H9 (cell line): ENCODE measurements around the gene HIRA. TPM values are rescaled to one million over a fixed set of nuclear protein-coding genes. Genes with fewer than 3 reads are reported as not detected.
A peak's percentile ranks its signal among the peaks of the same experiment; 100 is the strongest.

Experiments used
- DNase-seq: peaks from one replicate; pipeline ENCODE4 v3.0.0-alpha.2; 2017
- H2AFZ ChIP-seq: one replicate; pipeline ENCODE4 v1.6.1; 2013; ENCODE audit warnings: mild to moderate bottlenecking, low read length, control low read depth, moderate library complexity
- H2AK5ac ChIP-seq: 2 replicates; pipeline ENCODE4 v1.6.1; 2013; ENCODE audit warnings: low read length, control low read depth, mixed read lengths; ENCODE audit not compliant: insufficient read length
- H2BK120ac ChIP-seq: one replicate; pipeline ENCODE4 v1.6.1; 2013; ENCODE audit warnings: low read depth, mild to moderate bottlenecking, low read length, control low read depth, inconsistent platforms; ENCODE audit not compliant: poor library complexity, severe bottlenecking
- H2BK12ac ChIP-seq: 2 replicates; pipeline ENCODE4 v1.6.1; 2013; ENCODE audit warnings: low read length, control low read depth, mixed read lengths, low read depth; ENCODE audit not compliant: insufficient read length
- H2BK15ac ChIP-seq: 2 replicates; pipeline ENCODE4 v1.6.1; 2013; ENCODE audit warnings: low read depth, low read length, control low read depth
- H2BK20ac ChIP-seq: one replicate; pipeline ENCODE4 v1.6.1; 2013; ENCODE audit warnings: low read depth, mild to moderate bottlenecking, low read length, control low read depth, inconsistent platforms; ENCODE audit not compliant: poor library complexity, severe bottlenecking
- H2BK5ac ChIP-seq: 2 replicates; pipeline ENCODE4 v1.6.1; 2013; ENCODE audit warnings: low read length, control low read depth, mixed read lengths; ENCODE audit not compliant: insufficient read length
- H3K14ac ChIP-seq: 2 replicates; pipeline ENCODE4 v1.6.1; 2013; ENCODE audit warnings: low read length, control low read depth; ENCODE audit not compliant: insufficient read depth
- H3K18ac ChIP-seq: 2 replicates; pipeline ENCODE4 v1.6.1; 2013; ENCODE audit warnings: low read depth, mild to moderate bottlenecking, mixed read lengths, low read length, control low read depth; ENCODE audit not compliant: insufficient read length
- H3K23ac ChIP-seq: 2 replicates; pipeline ENCODE4 v1.6.1; 2013; ENCODE audit warnings: low read length, control low read depth, mixed read lengths, low read depth; ENCODE audit not compliant: insufficient read length
- H3K23me2 ChIP-seq: 2 replicates; pipeline ENCODE4 v1.6.1; 2013; ENCODE audit warnings: low read depth, mild to moderate bottlenecking, mixed read lengths, low read length, control low read depth; ENCODE audit not compliant: insufficient read length, poor library complexity, severe bottlenecking
- H3K27ac ChIP-seq: 2 replicates; pipeline ENCODE4 v1.5.1; 2013; ENCODE audit warnings: low read length, control low read depth, mixed read lengths, low read depth; ENCODE audit not compliant: insufficient read length
- H3K27me3 ChIP-seq: 2 replicates; pipeline ENCODE4 v1.6.1; 2013; ENCODE audit warnings: low read length, control low read depth, inconsistent platforms; ENCODE audit not compliant: insufficient read depth
- H3K4ac ChIP-seq: 2 replicates; pipeline ENCODE4 v1.6.1; 2013; ENCODE audit warnings: low read depth, mild to moderate bottlenecking, control low read depth, inconsistent platforms, low read length, moderate library complexity
- H3K4me1 ChIP-seq: 2 replicates; pipeline ENCODE4 v1.6.1; 2013; ENCODE audit warnings: low read length, control low read depth, inconsistent platforms; ENCODE audit not compliant: insufficient read depth
- H3K4me2 ChIP-seq: 2 replicates; pipeline ENCODE4 v1.6.1; 2013; ENCODE audit warnings: low read length, control low read depth, mixed read lengths; ENCODE audit not compliant: insufficient read length, insufficient read depth
- H3K56ac ChIP-seq: 2 replicates; pipeline ENCODE4 v1.6.1; 2013; ENCODE audit warnings: low read depth, mild to moderate bottlenecking, mixed read lengths, low read length, control low read depth; ENCODE audit not compliant: insufficient read length
- H3K79me1 ChIP-seq: 2 replicates; pipeline ENCODE4 v1.6.1; 2013; ENCODE audit warnings: low read depth, mild to moderate bottlenecking, moderate library complexity, low read length, control low read depth, inconsistent platforms; ENCODE audit not compliant: insufficient read depth, poor library complexity, severe bottlenecking
- H3K79me2 ChIP-seq: 2 replicates; pipeline ENCODE4 v1.6.1; 2013; ENCODE audit warnings: low read length, control low read depth, inconsistent platforms; ENCODE audit not compliant: insufficient read depth
- H3K9ac ChIP-seq: 2 replicates; pipeline ENCODE4 v1.6.1; 2013; ENCODE audit warnings: low read length, control low read depth, mixed read lengths; ENCODE audit not compliant: insufficient read length; ENCODE audit errors: extremely low read depth
- H3K9me3 ChIP-seq: one replicate; pipeline ENCODE4 v1.6.1; 2013; ENCODE audit warnings: low read depth, low read length, inconsistent platforms; ENCODE audit not compliant: control insufficient read depth
- H3T11ph ChIP-seq: one replicate; pipeline ENCODE4 v1.6.1; 2013; ENCODE audit warnings: mild to moderate bottlenecking, low read length, control low read depth, inconsistent platforms
- H4K20me1 ChIP-seq: one replicate; pipeline ENCODE4 v1.6.1; 2013; ENCODE audit not compliant: control insufficient read depth, insufficient read length, insufficient read depth
- H4K5ac ChIP-seq: 2 replicates; pipeline ENCODE4 v1.6.1; 2013; ENCODE audit warnings: low read depth, mild to moderate bottlenecking, mixed read lengths, low read length, control low read depth; ENCODE audit not compliant: insufficient read length
- H4K8ac ChIP-seq: replicated peaks from 2 replicates; pipeline ENCODE4 v1.6.1; 2013; ENCODE audit warnings: low read length, control low read depth, mixed read lengths, low read depth; ENCODE audit not compliant: insufficient read length
- H4K91ac ChIP-seq: 2 replicates; pipeline ENCODE4 v1.6.1; 2013; ENCODE audit warnings: low read depth, mild to moderate bottlenecking, moderate library complexity, mixed read lengths, low read length, control low read depth; ENCODE audit not compliant: insufficient read length
- H3K27ac Mint-ChIP-seq, 3 experiments: 2 replicates in 2 of 3; 3 replicates in 1 of 3; pipeline ENCODE4 v1.8.0; 2020 to 2021; ENCODE audit warnings: mixed read lengths in 3 of 3, mild to moderate bottlenecking in 1 of 3, moderate library complexity in 1 of 3
- H3K27me3 Mint-ChIP-seq: 2 replicates; pipeline ENCODE4 v1.8.0; 2021; ENCODE audit warnings: low read depth, mild to moderate bottlenecking, moderate library complexity, mixed read lengths
- H3K36me3 Mint-ChIP-seq, 3 experiments: 2 replicates in 2 of 3; 3 replicates in 1 of 3; pipeline ENCODE4 v1.8.0; 2020 to 2021; ENCODE audit warnings: low read depth in 3 of 3, mixed read lengths in 3 of 3; ENCODE audit not compliant: insufficient read depth in 1 of 3
- H3K4me1 Mint-ChIP-seq, 2 experiments: 2 replicates each; pipeline ENCODE4 v1.8.0; 2020; ENCODE audit warnings: mixed read lengths in 2 of 2
- H3K4me3 Mint-ChIP-seq, 2 experiments: 2 replicates in 1 of 2; 3 replicates in 1 of 2; pipeline ENCODE4 v1.8.0; 2020 to 2021; ENCODE audit warnings: mild to moderate bottlenecking in 2 of 2, mixed read lengths in 2 of 2, moderate library complexity in 1 of 2
- H3K9me3 Mint-ChIP-seq, 2 experiments: 2 replicates in 1 of 2; 3 replicates in 1 of 2; pipeline ENCODE4 v1.8.0; 2020; ENCODE audit warnings: mild to moderate bottlenecking in 2 of 2, mixed read lengths in 2 of 2, moderate library complexity in 1 of 2
- CTCF ChIP-seq: fragments of 200-600 bp; sonication (generic); conservative IDR thresholded peaks from 3 replicates; pipeline ENCODE4 v1.8.0; 2021; ENCODE audit warnings: antibody characterized with exemption, mild to moderate bottlenecking
- WGBS: extraction: QIAGEN DNeasy Blood & Tissue Kit; methylation state at CpG from one replicate; pipeline ENCODE4 v1.1.7; 2013; ENCODE audit warnings: missing lambda C conversion rate, low lambda C conversion rate, mixed read lengths; ENCODE audit not compliant: insufficient read length; ENCODE audit errors: extremely low coverage; 5-methylcytosine and 5-hydroxymethylcytosine counted together
- total RNA-seq: library from RNA; stranded (reverse); gene quantifications from 2 replicates; pipeline ENCODE4 v1.2.1, GENCODE V29; 2021

HIRA gene
- total RNA-seq, 1 experiment from 2014 or later, result 51.9 TPM

- H2AFZ ChIP-seq, result no peak overlapping the region
- no peaks in the 10 kb centered on the region; a peak in 1 of 5 replicates for H3K9me3 Mint-ChIP-seq
- peak overlapping the region in 1 of 2 experiments; percentile 51; a peak in 3 of 5 replicates for H3K4me3 Mint-ChIP-seq
- no peak overlapping the region for H4K8ac ChIP-seq
- no peaks in the 10 kb centered on the region for H3K9me3 ChIP-seq
- no peak overlapping the region for H2BK15ac ChIP-seq
- no peak overlapping the region for H3K27ac Mint-ChIP-seq
- H3K27me3 ChIP-seq, result no peaks in the 10 kb centered on the region; the same call in 1 of the 2 replicates
- no peaks in the 10 kb centered on the region; the same call in 1 of the 2 replicates for H3K79me2 ChIP-seq
- H3K4me1 ChIP-seq, result no peaks in the 10 kb centered on the region
- no peak overlapping the region for H3K4ac ChIP-seq
- H3K27me3 Mint-ChIP-seq, result peaks cover 19% of the 10 kb centered on the region
- WGBS, result no CpG with 5 or more reads among the region's 2 CpGs
- H3K4me1 Mint-ChIP-seq, result peaks cover 16 to 18% of the 10 kb centered on the region in 2 experiments
- H3K56ac ChIP-seq, result no peak overlapping the region
- H2BK120ac ChIP-seq, result no peak overlapping the region
- H3K23ac ChIP-seq, result no peak overlapping the region
- H2BK12ac ChIP-seq, result no peak overlapping the region
- peaks cover 2% of the 10 kb centered on the region for H4K20me1 ChIP-seq
- peaks cover 14 to 66% (median 45%) of the 10 kb centered on the region in 3 experiments for H3K36me3 Mint-ChIP-seq
- no peak overlapping the region for H3K18ac ChIP-seq
- no peaks in the 10 kb centered on the region for H3K79me1 ChIP-seq
- H3T11ph ChIP-seq, result no peak overlapping the region
- no peak overlapping the region for H3K14ac ChIP-seq
- H2BK20ac ChIP-seq, result no peak overlapping the region
- DNase-seq, result no peak
- H3K27ac ChIP-seq, result no peak overlapping the region
- no peak overlapping the region for H4K5ac ChIP-seq
- no peak overlapping the region for H4K91ac ChIP-seq
- H2AK5ac ChIP-seq, result no peak overlapping the region
- H2BK5ac ChIP-seq, result no peak overlapping the region
- no peak for TF ChIP-seq CTCF
- peaks cover 9% of the 10 kb centered on the region for H3K23me2 ChIP-seq
- no peak overlapping the region for H3K9ac ChIP-seq
- H3K4me2 ChIP-seq, result no peak overlapping the region
Measured at GRCh38 chr22:19449422-19449767, 17.9 kb upstream of the HIRA start.
